HG02943 (cell line): ENCODE measurements around the gene CELA3B.
"Not testable (repeated sequence)": the region's sequence is repeated elsewhere in the genome, so short reads cannot be mapped to it uniquely, and the experiment has no call there.

Source experiments
- ATAC-seq: cut with Tn5 transposase; IDR thresholded peaks from one replicate; pipeline ENCODE4 v1.9.1; 2021; ENCODE audit warnings: mild to moderate bottlenecking, low read depth, moderate library complexity; ENCODE audit not compliant: unreplicated experiment

The CELA3B gene

DNA sequence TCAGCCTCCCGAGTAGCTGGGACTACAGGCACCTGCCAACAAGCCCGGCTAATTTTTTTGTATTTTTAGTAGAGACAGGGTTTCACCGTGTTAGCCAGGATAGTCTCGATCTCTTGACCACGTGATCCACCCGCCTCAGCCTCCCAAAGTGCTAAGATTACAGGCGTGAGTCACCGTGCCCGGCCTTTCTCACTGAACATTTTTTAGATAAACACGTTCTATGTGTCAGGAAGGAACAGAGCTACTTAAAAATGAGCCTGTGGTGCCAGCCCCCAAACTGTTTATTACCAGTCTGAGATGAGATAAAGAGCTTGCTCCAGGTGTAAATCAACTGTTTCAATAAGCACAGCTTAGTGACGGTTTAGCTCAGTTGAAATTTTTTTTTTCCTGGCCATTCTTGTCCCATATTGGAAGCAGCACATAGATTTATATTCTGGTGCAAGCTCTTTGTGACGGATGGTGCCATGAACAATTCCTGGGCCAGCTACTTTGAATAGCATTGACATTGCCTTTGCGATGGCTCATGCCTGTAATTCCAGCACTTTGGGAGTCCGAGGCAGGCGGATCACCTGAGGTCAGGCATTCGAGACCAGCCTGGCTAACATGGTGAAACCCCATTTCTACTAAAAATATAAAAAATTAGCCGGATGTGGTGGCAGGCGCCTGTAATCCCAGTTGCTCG lies 33.7 kb upstream of the CELA3B start:
- ATAC-seq, result not testable (repeated sequence)

DNA sequence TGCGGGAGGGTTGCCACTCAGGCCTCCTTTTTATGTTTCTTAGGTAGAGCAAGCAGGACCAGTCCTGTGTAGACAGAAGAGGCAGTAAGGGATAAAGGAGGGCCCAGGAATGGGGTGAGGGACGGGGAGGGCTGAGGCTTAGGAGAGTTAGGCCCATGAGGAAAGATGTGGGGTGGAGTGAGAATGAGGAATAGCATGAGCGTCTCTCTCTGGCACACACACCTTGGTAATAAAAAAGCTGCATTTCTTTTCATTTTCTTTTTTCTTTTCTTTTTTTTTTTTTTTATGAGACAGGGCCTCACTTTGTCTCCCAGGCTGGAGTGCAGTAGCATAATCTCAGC lies 32.1 kb upstream of the CELA3B start:
- no peak for ATAC-seq

DNA sequence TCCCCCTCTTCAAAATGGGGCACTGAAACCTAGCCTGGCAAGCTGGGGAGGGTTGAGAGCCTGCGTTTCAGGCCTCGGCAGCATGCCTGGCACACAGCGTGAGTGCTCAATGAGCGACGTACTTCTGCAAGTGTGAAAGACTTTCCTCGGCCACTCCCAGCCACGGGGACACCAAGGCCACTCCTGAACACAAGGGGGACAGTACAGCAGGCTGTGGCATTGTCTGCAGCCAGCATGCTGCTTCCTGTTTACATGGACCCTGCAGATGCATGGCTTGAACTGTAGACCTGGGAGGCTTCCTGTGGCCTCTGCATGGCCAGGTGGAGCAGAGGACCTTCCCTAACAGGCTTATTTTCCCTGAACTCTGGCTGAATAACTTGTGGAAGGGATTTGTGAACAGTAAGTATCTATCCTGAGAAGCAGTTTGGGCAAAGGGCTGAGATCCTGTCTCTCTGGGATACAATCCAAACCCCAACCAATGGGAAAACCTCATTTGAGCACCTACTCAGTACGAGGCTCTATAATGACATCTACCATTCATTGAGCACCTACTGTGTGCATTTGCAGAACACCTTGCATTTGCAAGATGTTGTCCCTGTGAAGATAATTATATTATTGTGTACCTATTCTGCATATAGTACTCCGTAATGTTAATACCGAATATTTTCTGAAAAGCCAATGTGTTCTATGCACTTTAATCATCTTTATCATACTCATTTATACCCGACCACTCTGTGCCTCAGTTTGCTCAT lies 29.8 kb upstream of the CELA3B start:
- no peak for ATAC-seq

DNA sequence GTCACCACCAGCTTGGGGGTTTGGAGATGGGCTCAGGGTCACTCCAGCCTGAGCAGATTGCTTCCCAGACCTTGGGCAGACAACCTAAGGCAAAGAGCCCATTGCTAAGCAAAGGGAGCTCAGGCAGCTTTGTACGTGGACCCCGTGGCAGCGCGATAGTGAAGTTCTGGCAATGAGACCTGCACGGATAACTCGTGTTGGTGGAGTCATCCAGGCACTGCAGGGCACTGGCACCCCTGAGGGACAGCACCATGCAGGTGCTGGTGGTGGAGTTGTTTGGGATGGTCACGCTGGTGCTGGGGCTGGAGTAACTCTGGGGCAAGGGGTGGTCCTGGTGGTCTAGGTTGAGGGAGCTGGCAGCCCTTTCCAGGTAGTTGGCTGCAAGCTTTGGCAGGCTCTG lies 26.1 kb upstream of the CELA3B start:
- no peak for ATAC-seq

DNA sequence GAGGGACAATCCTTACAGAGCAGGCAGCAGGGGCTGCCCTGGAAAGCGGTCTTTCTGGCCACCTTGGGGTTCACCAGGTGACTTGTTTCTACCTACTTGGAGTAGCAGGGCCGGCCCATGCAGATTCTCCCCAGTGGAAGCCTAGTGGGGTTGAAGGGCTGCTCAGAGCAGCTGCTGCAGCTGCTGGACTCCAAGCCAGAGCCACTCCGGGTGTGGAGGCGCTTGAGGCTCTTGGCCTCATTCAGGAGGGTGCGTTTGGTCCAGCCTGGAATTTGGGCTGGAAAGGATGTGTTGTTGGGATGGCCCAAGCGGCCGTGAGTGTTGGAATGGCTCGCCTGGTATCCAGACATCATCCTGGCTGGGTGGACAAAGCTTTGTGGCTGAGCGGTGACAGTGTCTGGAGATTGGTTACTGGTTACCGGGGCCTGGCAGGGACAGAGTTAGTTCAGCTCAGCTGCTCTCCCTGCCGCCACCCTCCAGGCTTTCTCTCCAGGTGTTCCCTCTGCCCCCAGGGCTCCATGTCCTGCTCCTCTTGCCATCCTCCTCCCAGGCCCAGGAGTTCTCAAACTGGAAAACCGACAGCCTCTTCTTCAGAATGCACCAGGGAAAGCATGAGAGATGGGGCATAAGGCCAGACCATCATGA lies 25.5 kb upstream of the CELA3B start:
- no peak for ATAC-seq

DNA sequence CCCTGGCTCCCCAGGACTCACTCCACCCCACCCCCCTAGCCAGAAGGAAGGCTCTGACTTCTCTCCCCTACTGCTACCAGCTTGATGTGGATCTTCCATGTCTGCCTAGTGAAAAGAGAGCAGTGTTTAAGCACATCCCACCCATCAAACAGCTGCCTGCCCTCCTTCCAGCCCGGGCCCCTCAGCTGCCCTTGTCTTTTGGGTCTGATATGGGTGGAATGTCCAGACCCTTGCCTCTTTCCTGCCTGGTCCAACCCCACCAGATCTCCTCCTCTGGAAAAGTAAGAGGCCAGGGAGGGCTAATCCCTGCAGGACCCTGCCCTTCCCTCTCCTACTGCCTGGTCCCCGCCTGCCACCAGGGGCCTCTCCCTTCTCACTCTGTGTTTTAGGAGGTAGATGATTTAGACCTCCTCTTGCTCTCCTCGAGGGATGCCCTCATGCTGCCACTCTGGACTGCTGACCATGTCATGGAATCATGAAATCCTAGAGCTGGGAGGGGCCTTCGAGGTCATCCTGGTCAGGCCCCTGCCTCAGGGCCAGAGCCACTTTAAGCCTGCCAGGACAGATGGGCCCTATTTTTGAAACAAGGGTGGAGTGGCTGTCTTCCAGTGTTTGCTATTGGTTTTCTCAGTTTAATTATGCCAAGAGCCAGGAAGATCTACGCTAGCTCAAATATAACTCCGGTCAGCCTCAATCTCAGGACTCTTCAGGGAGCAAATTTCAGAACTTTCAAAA lies 23.9 kb upstream of the CELA3B start:
- ATAC-seq, result no peak

DNA sequence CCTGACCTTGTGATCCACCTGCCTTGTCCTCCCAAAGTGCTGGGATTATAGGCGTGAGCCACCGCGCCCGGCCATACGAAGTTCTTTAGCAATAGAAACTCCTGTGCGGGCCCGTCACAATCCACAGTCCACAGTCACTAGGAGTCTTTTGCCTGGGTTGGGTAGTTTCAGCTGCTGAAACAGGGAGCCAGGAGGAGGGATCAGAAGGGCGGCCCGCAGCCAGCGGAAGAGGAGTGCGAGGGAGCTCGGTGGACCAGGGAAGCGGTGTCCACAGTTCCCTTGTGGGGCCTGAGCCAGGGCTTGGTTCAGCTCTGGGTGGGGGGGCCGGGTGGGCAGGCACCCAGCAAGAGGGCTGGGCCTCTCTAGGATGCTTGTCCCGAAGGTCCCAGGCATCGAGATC lies 21.8 kb upstream of the CELA3B start:
- no peak for ATAC-seq

DNA sequence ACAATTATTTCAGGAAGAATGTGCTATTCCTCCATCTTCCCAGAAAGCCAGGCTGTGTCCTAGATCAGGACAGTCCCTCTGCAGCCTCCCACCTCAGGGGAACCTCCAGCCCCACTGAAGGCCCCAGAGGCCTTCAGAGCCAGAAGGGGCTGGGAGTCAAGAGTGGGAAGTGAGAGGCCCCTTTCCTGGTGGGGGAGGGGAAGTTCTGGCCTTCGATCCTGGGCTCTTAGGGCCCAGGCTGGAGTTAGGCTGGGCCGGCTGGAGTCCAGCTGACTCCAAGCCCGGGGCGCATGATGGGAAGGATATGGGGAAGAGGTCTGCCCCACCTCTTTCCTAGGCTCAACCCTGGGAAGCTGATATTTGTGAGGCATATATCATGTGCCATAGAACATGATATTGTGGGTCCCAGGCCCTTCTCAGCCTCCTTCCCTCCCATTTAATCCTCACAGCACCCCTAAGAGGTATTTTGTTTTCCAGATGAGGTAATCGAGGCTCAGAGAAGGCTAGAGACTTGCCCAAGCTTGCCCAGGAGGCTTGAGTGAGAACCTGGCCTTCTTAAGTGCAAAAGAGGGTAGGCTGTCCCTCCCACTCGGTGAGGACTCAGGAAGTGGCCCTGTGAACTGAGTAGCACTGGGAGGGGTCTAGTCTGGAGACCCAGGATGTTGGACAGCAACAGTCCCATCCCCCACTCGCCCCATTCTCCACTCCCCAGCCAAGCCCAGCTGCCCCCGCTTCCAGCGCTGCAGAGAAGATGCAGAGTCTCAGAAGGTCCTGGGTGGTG lies 21.1 kb upstream of the CELA3B start:
- ATAC-seq, result no peak

DNA sequence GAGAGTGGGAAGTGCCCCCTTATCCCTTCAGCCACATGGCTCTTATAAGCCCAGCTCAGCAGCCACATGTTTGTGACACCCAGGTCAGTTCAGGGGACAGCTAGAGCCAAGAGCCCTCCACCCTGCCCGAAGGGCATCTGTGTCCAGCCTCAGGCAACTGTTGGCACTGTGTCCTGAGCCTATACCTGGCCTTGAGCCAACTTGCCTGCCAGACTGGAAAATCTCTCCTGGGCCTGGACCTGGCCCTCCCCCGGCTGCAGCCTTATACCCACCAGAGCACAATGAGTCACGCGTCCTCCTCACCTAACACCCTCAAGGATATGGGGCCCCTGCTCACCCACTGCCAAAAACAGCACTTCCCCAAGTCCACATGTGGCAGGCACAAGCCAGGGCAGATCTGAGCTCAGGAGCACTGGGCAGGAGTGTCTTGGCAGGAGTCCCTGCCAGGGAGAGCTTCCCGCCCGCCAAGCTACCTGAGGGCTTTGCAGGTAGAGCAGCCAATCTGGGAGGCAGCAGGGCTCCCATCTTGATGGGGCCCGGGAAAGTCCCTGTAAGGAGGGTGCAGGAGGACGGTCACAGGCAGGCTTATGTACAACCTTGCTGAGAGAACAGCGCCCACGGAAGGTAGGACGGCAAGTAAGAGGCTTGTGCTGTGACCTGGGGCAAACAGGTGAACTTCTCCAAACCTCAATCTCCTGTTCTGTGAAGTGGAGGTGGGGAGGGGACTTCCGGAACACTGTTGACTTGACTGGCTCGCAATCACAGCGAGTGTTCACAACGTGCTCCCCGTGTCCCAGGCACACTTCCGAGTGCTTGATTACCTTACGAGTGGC lies 19.9 kb upstream of the CELA3B start:
- ATAC-seq, result no peak

DNA sequence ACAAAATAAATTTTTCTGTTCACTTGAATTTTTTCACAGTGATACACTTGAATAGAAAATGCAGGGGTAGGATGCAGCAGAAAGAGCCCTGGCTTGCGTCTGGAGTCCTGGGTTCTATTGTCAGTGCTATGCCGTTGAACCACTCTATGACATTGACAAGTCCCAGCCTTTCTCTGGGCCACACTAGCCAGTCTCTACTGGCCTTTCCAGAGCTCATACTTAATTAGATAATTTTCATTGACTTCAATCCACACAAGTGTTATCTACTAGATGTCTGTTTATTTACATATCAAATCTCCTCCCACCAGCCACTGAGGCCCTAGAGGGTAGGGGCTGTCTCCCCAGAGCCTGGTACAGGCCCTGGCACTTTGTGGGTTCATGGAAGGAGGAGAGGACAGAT lies 15.5 kb upstream of the CELA3B start:
- ATAC-seq, result no peak

DNA sequence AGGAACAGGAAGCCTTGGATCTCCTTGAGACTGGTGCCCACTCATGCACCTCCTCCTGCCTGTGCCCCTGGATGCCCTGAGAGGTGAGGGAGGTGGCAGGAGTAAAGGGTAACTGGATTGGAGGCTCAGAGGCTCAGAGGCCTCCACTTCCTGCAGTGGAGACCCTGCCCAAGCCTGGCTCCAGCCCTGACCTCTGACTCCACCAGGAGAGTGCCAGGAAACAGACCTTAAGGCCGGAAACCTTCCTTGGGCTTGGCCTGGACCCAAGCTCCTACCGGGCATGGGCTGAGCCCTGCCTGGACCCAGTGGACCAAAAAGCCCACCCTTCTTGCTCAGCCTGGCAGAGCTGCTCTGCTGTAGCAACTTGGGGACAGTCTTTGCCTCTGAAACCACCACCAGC lies 15.0 kb upstream of the CELA3B start:
- no peak for ATAC-seq

DNA sequence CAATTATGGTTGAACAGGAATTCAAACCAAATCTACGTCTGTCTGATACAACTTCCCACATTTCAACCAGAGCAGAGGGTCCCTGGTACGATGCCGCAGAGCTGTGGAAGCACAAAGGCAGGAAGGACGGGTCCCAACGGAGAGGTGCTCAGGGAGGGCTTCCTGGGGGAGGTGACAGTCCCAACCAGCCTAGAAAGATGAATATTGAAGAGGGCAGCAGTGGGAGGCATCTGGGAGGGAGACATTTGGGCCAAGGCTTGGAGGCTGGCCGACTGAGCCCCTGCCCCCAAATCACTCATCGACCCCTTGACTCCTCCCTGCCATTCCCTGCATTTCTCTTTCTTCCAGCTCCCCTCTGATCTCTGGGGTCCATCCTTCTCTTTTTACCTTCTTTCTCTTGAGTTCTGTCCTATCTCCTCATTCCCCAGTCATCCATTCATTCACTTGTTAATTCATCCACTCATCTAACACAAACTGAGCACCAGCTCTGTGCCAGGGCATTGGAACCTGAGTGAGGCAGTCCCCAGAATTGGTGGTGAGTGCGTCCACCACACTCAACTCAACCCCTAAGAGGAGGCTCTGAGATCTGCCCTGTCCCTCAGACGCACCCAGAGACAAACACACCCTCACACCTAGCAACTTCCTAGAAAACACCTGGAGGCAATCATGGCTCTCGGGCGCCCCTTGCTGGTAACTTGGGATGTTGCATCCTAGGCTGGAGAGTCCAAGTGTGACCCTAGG lies 13.2 kb upstream of the CELA3B start:
- ATAC-seq, result no peak

DNA sequence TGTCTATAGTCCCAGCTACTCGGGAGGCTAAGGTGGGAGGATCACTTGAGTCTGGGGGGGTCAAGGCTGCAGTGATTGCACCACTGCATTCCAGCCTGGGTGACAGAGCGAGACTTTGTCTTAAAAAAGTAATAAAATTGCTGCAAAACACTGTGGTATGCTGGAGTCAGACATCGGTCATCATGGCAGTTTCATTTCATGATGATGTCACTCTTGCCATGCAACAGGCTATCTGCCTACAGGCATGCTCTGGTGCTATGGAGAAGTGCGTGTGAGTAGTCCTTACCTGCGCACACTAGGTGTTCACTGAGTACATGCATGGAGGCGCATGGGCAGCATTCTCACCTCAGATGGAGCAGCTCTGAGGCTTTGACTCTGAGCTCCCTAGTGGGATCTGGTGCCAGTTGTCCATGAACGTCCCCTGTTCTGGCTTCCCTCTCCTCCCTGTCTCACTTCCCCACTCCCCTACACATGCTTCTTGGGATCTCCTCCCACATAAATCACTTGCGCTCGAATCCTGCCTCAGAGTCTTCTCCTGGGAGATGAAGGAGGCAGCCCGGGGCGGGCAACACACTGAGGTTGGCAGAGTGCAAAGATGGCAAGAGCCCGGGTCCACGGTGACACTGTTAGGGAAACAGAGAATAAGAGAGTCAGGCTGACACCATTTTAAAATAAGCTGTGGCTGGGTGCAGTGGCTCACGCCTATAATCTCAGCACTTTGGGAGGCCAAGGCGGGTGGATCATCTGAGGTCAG lies 10.4 kb upstream of the CELA3B start:
- no peak for ATAC-seq

DNA sequence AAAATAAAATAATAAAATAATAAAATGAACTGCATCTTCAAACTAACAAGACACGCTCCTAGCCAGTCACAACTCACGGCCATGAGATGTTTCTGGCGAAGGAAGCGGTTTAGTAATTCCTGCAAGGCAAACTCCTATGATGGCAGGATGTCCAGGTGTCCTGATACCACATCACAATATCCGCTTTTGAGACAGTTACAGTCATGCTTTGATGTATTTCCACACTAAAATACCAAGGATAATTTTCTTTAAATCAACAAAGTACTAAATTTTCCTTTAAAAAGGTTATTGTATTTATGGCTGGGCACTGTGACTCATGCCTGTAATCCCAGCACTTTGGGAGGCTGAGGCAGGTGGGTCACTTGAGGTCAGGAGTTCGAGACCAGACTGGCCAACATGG lies 9.6 kb upstream of the CELA3B start:
- not testable (repeated sequence) for ATAC-seq

DNA sequence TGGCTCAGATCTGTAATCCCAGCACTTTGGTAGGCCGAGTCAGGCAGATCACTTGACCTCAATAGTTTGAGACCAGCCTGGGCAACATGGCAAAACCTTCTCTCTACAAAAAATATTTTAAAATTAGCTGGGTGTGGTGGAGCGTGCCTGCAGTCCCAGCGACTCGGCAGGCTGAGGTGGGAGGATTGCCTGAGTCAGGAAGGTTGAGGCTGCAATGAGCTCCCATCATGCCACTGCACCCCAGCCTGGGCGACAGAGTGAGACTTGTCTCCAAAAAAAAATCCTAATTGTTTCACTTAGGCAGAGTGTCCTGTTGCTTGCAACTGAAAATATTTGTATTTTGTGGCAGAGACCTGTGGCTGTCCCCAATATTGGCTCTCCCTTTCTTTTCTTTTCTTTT lies 7.8 kb upstream of the CELA3B start:
- not testable (repeated sequence) for ATAC-seq

DNA sequence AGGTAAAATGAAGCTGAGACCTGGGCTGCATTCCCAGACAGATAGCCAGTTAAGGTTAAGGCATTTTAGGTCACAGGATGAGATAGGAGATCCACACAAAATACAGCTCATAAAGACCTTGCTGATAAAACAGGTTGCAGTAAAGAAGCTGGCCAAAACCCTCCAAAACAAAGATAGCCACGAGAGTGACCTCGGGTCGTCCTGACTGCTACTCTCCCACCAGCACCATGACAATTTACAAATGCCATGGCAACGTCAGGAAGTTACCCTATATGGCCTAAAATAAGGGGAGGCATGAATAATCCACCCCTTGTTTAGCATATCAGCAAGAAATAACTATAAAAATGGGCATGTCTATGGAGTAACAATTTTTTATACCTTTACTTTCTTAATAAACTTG lies 6.3 kb upstream of the CELA3B start:
- not testable (repeated sequence) for ATAC-seq

DNA sequence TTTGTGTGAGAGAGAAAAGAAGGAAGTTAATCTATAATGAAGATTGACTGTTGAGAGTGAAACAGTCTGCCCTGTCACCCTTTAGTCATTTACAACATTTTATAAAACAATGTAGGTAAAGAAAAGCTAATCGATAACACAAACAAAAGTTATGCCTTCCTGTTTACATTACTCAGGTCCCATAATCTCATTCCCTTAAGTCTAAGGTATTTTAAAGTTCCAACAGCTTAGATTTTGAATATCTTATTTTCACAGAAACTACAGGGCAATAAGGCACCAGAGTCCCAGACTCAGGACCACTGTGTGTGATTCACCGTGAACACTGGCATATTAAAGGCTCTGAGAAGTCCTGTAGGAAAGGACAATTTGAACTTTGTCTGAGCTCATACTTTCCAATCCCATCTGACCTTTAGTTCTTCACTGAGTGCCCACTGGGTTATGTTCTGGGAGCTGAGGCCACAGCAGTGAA lies 3.8 kb upstream of the CELA3B start:
- not testable (repeated sequence) for ATAC-seq

DNA sequence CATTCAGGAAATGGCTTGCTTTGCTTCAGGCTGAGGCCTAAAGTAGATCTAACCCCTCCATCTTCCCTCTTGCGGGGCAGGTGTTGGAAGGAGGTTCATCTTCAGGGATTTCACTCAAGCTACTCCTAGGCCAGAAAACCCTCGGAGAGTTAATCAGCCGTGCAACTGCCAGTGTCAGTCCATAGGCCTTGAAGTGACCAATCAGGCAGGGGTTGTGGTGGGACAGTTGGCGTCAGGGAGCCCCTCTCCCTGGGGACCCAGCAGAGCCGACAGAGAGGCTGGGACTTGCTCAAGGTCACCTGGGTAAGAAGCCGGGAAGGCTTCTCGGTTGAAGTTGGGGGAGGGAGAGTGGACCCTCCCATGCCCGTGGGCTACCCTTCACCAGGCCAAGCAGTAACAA lies 2.9 kb upstream of the CELA3B start:
- not testable (repeated sequence) for ATAC-seq
